HCT116 (cell line): ENCODE measurements around the gene ACYP2. TPM values are rescaled to one million over a fixed set of nuclear protein-coding genes. Genes with fewer than 3 reads are reported as not detected.

Experiments
- ATAC-seq: fragments of 200-7000 bp; cut with Tn5 transposase; 2 replicates; pipeline ENCODE4 v1.9.1; 2020; ENCODE audit warnings: mild to moderate bottlenecking, moderate library complexity
- BruUV-seq: library from RNA; stranded (reverse); fragments of 400-500 nt; replicated peaks from 2 replicates; lab custom pipeline; 2021; lab: Mats Ljungman, UMichigan
- CTCF ChIA-PET: fragments of 300-600 bp; sonication (Branson Sonifier 250); formaldehyde crosslinking; loops from one replicate; lab custom pipeline; 2021; ENCODE audit warnings: antibody characterized with exemption; lab: Charles Lee
- POLR2A ChIA-PET: fragments of 300-600, 350-600 bp; sonication (Branson Sonifier 250); formaldehyde crosslinking; loops from one replicate; lab custom pipeline; 2021; ENCODE audit warnings: antibody characterized with exemption; lab: Charles Lee
- RAD21 ChIA-PET, 2 experiments: fragments of 300-600 bp; sonication (Branson Sonifier 250); formaldehyde crosslinking; loops; one replicate each; lab custom pipeline; 2023; ENCODE audit warnings: low total read pairs in 2 of 2; ENCODE audit not compliant: uncharacterized antibody in 2 of 2, unreplicated experiment in 2 of 2, low non-redundant PET in 1 of 2; lab: Charles Lee
- DNase-seq: peaks from one replicate; pipeline ENCODE4 v3.0.0-alpha.2; 2010; ENCODE audit warnings: low read depth, low spot score
- H2AFZ ChIP-seq: fragments of 200-600 bp; shearing (Covaris generic), sonication (generic); 2 replicates; pipeline ENCODE4 v1.6.1; 2017; ENCODE audit warnings: low read depth, mixed run types, mixed read lengths, antibody characterized with exemption, low read length; ENCODE audit not compliant: poor library complexity, severe bottlenecking
- H3K27ac ChIP-seq: 2 replicates; pipeline ENCODE4 v1.5.1; 2012; ENCODE audit warnings: low read depth, low read length
- H3K27me3 ChIP-seq: fragments of 200-600 bp; sonication (generic); 2 replicates; pipeline ENCODE4 v1.6.1; 2016; ENCODE audit warnings: mixed run types, low read length, mixed read lengths; ENCODE audit not compliant: insufficient read depth
- H3K36me3 ChIP-seq, 2 experiments: fragments of 200-500 bp in 1 of 2; fragments of 200-600 bp in 1 of 2; sonication (Bioruptor generic) in 1 of 2; sonication (generic) in 1 of 2; 2 replicates each; pipeline versions ENCODE4 v1.5.1 to v1.6.1; 2014 to 2016; ENCODE audit warnings: low read length in 2 of 2, inconsistent platforms in 1 of 2, mixed read lengths in 1 of 2, mixed run types in 1 of 2; ENCODE audit not compliant: insufficient read depth in 2 of 2, control insufficient read depth in 1 of 2
- H3K4me1 ChIP-seq, 2 experiments: fragments of 200-600 bp in 1 of 2; sonication (generic) in 1 of 2; 2 replicates each; pipeline versions ENCODE4 v1.5.1 to v1.6.1; 2012 to 2017; ENCODE audit warnings: low read length in 2 of 2, inconsistent platforms in 1 of 2, mild to moderate bottlenecking in 1 of 2, mixed read lengths in 1 of 2, mixed run types in 1 of 2, moderate library complexity in 1 of 2; ENCODE audit not compliant: insufficient read depth in 2 of 2, control insufficient read depth in 1 of 2
- H3K4me2 ChIP-seq: fragments of 200-600 bp; sonication (generic); 2 replicates; pipeline ENCODE4 v1.6.1; 2017; ENCODE audit warnings: mixed run types, low read length, mixed read lengths
- H3K4me3 ChIP-seq, 2 experiments: fragments of 200-600 bp in 1 of 2; sonication (generic) in 1 of 2; replicated peaks in 1 of 2; 2 replicates each; pipeline ENCODE4 v1.5.1; 2011 to 2016; ENCODE audit warnings: low read length in 2 of 2, control low read depth in 1 of 2, low read depth in 1 of 2, mild to moderate bottlenecking in 1 of 2, mixed read lengths in 1 of 2, mixed run types in 1 of 2
- H3K79me2 ChIP-seq: fragments of 200-600 bp; sonication (generic); 2 replicates; pipeline ENCODE4 v1.6.1; 2017; ENCODE audit warnings: mild to moderate bottlenecking, mixed run types, low read length, moderate library complexity, mixed read lengths; ENCODE audit not compliant: insufficient read depth
- H3K9ac ChIP-seq: fragments of 200-600 bp; sonication (generic); 2 replicates; pipeline ENCODE4 v1.6.1; 2016; ENCODE audit warnings: low read length, mixed read lengths
- H3K9me2 ChIP-seq: fragments of 200-600 bp; sonication (generic), shearing (Covaris generic); 2 replicates; pipeline ENCODE4 v1.6.1; 2017; ENCODE audit warnings: mixed run types, mild to moderate bottlenecking, moderate library complexity; ENCODE audit not compliant: insufficient read depth
- H3K9me3 ChIP-seq, 2 experiments: fragments of 200-500 bp in 1 of 2; fragments of 200-600 bp in 1 of 2; sonication (Bioruptor generic) in 1 of 2; sonication (generic) in 1 of 2; 2 replicates each; pipeline ENCODE4 v1.6.1; 2014 to 2017; ENCODE audit warnings: low read length in 2 of 2, mixed read lengths in 2 of 2, inconsistent platforms in 1 of 2, low read depth in 1 of 2, mild to moderate bottlenecking in 1 of 2, mixed run types in 1 of 2, moderate library complexity in 1 of 2; ENCODE audit not compliant: control insufficient read depth in 1 of 2, insufficient read depth in 1 of 2
- H4K20me1 ChIP-seq: fragments of 200-600 bp; sonication (generic), shearing (Covaris generic); 2 replicates; pipeline ENCODE4 v1.6.1; 2017; ENCODE audit warnings: mixed run types, mild to moderate bottlenecking, moderate library complexity; ENCODE audit not compliant: insufficient read depth
- CBX3 ChIP-seq: IDR thresholded peaks from 2 replicates; pipeline ENCODE4 v1.6.1; 2012; ENCODE audit warnings: low read depth
- CEBPB ChIP-seq: IDR thresholded peaks from 2 replicates; pipeline ENCODE4 v1.6.1; 2012; ENCODE audit warnings: low read depth
- EGR1 ChIP-seq: IDR thresholded peaks from 2 replicates; pipeline ENCODE4 v1.6.1; 2012; ENCODE audit warnings: low read depth
- ELF1 ChIP-seq: IDR thresholded peaks from 2 replicates; pipeline ENCODE4 v1.6.1; 2012; ENCODE audit warnings: low read depth, borderline replicate concordance
- EZH2phosphoT487 ChIP-seq: fragments of 200-600 bp; IDR thresholded peaks from 2 replicates; pipeline ENCODE4 v1.6.1; 2018; ENCODE audit warnings: antibody characterized with exemption, borderline replicate concordance
- FOSL1 ChIP-seq: IDR thresholded peaks from 2 replicates; pipeline ENCODE4 v1.6.1; 2012; ENCODE audit warnings: low read depth
- JUND ChIP-seq: IDR thresholded peaks from 2 replicates; pipeline ENCODE4 v1.6.1; 2012
- POLR2AphosphoS5 ChIP-seq: IDR thresholded peaks from 2 replicates; pipeline ENCODE4 v1.6.1; 2011; ENCODE audit warnings: mild to moderate bottlenecking, low read depth, low read length, moderate library complexity
- RAD21 ChIP-seq: IDR thresholded peaks from 2 replicates; pipeline ENCODE4 v1.6.1; 2012; ENCODE audit warnings: low read depth, mild to moderate bottlenecking
- SIN3A ChIP-seq: IDR thresholded peaks from 2 replicates; pipeline ENCODE4 v1.6.1; 2012; ENCODE audit warnings: low read depth
- SRF ChIP-seq: IDR thresholded peaks from 2 replicates; pipeline ENCODE4 v1.6.1; 2012; ENCODE audit warnings: low read depth
- YY1 ChIP-seq: IDR thresholded peaks from 2 replicates; pipeline ENCODE4 v1.6.1; 2011; ENCODE audit warnings: low read length, low read depth, moderate library complexity, mild to moderate bottlenecking; ENCODE audit not compliant: insufficient replicate concordance; ENCODE audit errors: extremely low read depth
- intact Hi-C: fragments of 100-400 bp; cut with micrococcal nuclease; formaldehyde crosslinking; loops from 2 replicates; pipeline ENCODE4 v1.10.0; 2022
- total RNA-seq: library from RNA; stranded (reverse); gene quantifications from one replicate; pipeline ENCODE4 v1.2.1, GENCODE V29; 2021; ENCODE audit not compliant: unreplicated experiment
- TF ChIP-seq, protein P1 (sequence below): IDR thresholded peaks from 2 replicates; pipeline ENCODE4 v1.6.1; 2012; ENCODE audit warnings: low read depth
- TF ChIP-seq, protein P2 (sequence below): IDR thresholded peaks from 2 replicates; pipeline ENCODE4 v1.6.1; 2012

Gene ACYP2
- total RNA-seq, 1 experiment from 2014 or later = 9.4 TPM

DNA sequence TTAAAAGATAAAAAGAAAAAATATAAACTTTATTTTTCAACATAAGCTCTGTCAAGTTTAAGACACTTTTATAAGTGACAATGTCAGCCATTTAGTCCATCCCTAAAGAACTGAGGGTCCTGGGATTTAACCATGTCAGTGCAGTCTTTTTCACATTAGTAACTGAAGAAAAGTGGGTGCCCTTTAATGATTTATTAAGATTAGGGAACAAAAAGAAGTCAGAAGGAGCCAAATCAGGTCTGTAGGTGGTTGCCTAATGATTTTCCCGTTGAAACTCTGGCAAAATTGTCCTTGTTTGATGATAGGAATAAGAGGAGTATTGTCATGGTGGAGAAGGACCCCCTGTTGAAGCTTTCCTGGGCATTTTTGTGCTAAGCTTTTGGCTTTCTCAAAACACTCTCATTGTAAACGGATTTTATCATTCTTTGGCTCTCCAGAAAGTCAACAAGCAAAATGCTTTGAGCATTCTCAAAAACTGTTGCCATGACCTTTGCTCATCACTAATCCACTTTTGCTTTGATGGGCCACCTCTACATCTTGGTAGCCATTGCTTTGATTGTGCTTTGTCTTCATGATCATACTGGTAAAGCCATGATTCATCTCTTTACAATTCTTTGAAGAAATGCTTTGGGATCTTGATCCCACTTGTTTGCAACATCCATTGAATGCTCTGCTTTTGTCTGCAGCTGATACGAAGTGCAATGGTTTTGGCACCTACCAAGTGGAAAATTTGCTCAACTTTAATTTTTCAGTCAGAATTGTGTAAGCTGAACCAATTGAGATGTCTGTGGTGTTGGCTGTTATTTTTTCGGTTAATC, 118.6 kb downstream of the ACYP2 start:
- H3K9me2 ChIP-seq = no peaks in the 10 kb centered on the region; the same call in 1 of the 2 replicates
- no peak overlapping the region for H3K4me2 ChIP-seq
- no peaks in the 10 kb centered on the region for H3K79me2 ChIP-seq
- DNase-seq = no peak
- H4K20me1 ChIP-seq = no peaks in the 10 kb centered on the region
- no TSS peak for BruUV-seq
- H3K27ac ChIP-seq = no peak overlapping the region
- TF ChIP-seq, protein P1, sequence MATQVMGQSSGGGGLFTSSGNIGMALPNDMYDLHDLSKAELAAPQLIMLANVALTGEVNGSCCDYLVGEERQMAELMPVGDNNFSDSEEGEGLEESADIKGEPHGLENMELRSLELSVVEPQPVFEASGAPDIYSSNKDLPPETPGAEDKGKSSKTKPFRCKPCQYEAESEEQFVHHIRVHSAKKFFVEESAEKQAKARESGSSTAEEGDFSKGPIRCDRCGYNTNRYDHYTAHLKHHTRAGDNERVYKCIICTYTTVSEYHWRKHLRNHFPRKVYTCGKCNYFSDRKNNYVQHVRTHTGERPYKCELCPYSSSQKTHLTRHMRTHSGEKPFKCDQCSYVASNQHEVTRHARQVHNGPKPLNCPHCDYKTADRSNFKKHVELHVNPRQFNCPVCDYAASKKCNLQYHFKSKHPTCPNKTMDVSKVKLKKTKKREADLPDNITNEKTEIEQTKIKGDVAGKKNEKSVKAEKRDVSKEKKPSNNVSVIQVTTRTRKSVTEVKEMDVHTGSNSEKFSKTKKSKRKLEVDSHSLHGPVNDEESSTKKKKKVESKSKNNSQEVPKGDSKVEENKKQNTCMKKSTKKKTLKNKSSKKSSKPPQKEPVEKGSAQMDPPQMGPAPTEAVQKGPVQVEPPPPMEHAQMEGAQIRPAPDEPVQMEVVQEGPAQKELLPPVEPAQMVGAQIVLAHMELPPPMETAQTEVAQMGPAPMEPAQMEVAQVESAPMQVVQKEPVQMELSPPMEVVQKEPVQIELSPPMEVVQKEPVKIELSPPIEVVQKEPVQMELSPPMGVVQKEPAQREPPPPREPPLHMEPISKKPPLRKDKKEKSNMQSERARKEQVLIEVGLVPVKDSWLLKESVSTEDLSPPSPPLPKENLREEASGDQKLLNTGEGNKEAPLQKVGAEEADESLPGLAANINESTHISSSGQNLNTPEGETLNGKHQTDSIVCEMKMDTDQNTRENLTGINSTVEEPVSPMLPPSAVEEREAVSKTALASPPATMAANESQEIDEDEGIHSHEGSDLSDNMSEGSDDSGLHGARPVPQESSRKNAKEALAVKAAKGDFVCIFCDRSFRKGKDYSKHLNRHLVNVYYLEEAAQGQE = no peak
- no peak for TF ChIP-seq SIN3A
- no peak for TF ChIP-seq EGR1
- TF ChIP-seq POLR2AphosphoS5 = no peak
- no peak for TF ChIP-seq EZH2phosphoT487
- no peak for TF ChIP-seq RAD21
- TF ChIP-seq FOSL1 = no peak
- no peak for TF ChIP-seq ELF1
- TF ChIP-seq JUND = no peak
- TF ChIP-seq SRF = no peak
- TF ChIP-seq YY1 = no peak
- TF ChIP-seq CBX3 = no peak
- TF ChIP-seq, protein P2, sequence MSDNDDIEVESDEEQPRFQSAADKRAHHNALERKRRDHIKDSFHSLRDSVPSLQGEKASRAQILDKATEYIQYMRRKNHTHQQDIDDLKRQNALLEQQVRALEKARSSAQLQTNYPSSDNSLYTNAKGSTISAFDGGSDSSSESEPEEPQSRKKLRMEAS = no peak
- TF ChIP-seq CEBPB = no peak
- RAD21 ChIA-PET = no interaction called here
- H3K4me1 ChIP-seq = peaks cover 0 to 2% of the 10 kb centered on the region in 2 experiments; a peak in 1 of 4 replicates
- intact Hi-C loops = no loop called here
- H3K9ac ChIP-seq = no peak overlapping the region
- no peaks in the 10 kb centered on the region for H3K27me3 ChIP-seq
- ATAC-seq = no peak
- no peaks in the 10 kb centered on the region for H3K36me3 ChIP-seq
- H3K4me3 ChIP-seq = no peak overlapping the region
- POLR2A ChIA-PET = no interaction called here
- H2AFZ ChIP-seq = no peak overlapping the region
- H3K9me3 ChIP-seq = peaks cover 0 to 7% of the 10 kb centered on the region in 2 experiments; a peak in 1 of 4 replicates
- CTCF ChIA-PET = no interaction called here
